Activated T-helper 2 cell treated with anti-CD3 and anti-CD28 coated beads, Interferon-gamma antibody, Interleukin-2, Interleukin-4, amounts not matched to agents 10 μg/mL and 5 μg/mL and 100 μg/mL, durations not matched to agents 14 hours and 24 hours and 36 hours (primary cell): ENCODE data around the gene C12orf75. TPM values are rescaled to one million over a fixed set of nuclear protein-coding genes. Genes with fewer than 3 reads are reported as not detected.

ENCODE experiments used
- DNase-seq: peaks from one replicate; pipeline ENCODE4 v3.0.0; 2021; ENCODE audit warnings: low spot score
- H3K27ac Mint-ChIP-seq: one replicate; pipeline ENCODE4 v1.8.0; 2021; ENCODE audit warnings: mixed read lengths
- H3K27me3 Mint-ChIP-seq: one replicate; pipeline ENCODE4 v1.8.0; 2021; ENCODE audit warnings: low read depth, mixed read lengths
- H3K36me3 Mint-ChIP-seq: one replicate; pipeline ENCODE4 v1.8.0; 2021; ENCODE audit warnings: low read depth, mixed read lengths
- H3K4me1 Mint-ChIP-seq: one replicate; pipeline ENCODE4 v1.8.0; 2021; ENCODE audit warnings: low read depth, mixed read lengths
- H3K4me3 Mint-ChIP-seq: one replicate; pipeline ENCODE4 v1.8.0; 2021; ENCODE audit warnings: low read depth, mild to moderate bottlenecking, moderate library complexity, mixed read lengths
- H3K9me3 Mint-ChIP-seq: one replicate; pipeline ENCODE4 v1.8.0; 2021; ENCODE audit warnings: mixed read lengths
- intact Hi-C: fragments of 100-400 bp; cut with micrococcal nuclease; formaldehyde crosslinking; loops from one replicate; pipeline ENCODE4 v1.15.1; 2023
- total RNA-seq: library from RNA; stranded (reverse); gene quantifications from 2 replicates; pipeline ENCODE4 v1.2.3, GENCODE V29; 2022

C12orf75 gene
- total RNA-seq, 1 donor from 2014 or later, result 252 TPM

GRCh38 chr12:105315726-105316125 lies 14.8 kb upstream of the C12orf75 start:
- intact Hi-C loops, result no loop called here
- Mint-ChIP-seq H3K36me3 (peaks cover 69% of the 10 kb centered on the region), H3K4me1 (peaks cover 35% of the 10 kb centered on the region), H3K27ac (no peak overlapping the region), H3K4me3 (no peak overlapping the region), H3K27me3 (no peaks in the 10 kb centered on the region), H3K9me3 (peaks cover 17% of the 10 kb centered on the region)
- DNase-seq, result no peak

GRCh38 chr12:105316931-105317852 lies 13.3 kb upstream of the C12orf75 start:
- no peak for DNase-seq
- Mint-ChIP-seq H3K9me3 (peaks cover 17% of the 10 kb centered on the region), H3K4me3 (no peak overlapping the region), H3K4me1 (peaks cover 49% of the 10 kb centered on the region), H3K27ac (peak overlapping the region; percentile 5), H3K36me3 (peaks cover 70% of the 10 kb centered on the region), H3K27me3 (no peaks in the 10 kb centered on the region)
- intact Hi-C loops, result no loop called here

- H3K27ac Mint-ChIP-seq, result no peak overlapping the region
- peaks cover 57% of the 10 kb centered on the region for H3K4me1 Mint-ChIP-seq
- no peak overlapping the region for H3K4me3 Mint-ChIP-seq
- no peak for DNase-seq
- no peaks in the 10 kb centered on the region for H3K27me3 Mint-ChIP-seq
- H3K9me3 Mint-ChIP-seq, result peaks cover 12% of the 10 kb centered on the region
- H3K36me3 Mint-ChIP-seq, result peaks cover 64% of the 10 kb centered on the region
- intact Hi-C loops, result no loop called here
Observed at GRCh38 chr12:105317942-105318621, 12.4 kb upstream of the C12orf75 start.

- H3K4me1 Mint-ChIP-seq, result peaks cover 65% of the 10 kb centered on the region
- no peaks in the 10 kb centered on the region for H3K27me3 Mint-ChIP-seq
- peaks cover 57% of the 10 kb centered on the region for H3K36me3 Mint-ChIP-seq
- DNase-seq, result no peak
- H3K27ac Mint-ChIP-seq, result peak overlapping the region; percentile 18
- intact Hi-C loops, result no loop called here
- no peak overlapping the region for H3K4me3 Mint-ChIP-seq
- H3K9me3 Mint-ChIP-seq, result peaks cover 5% of the 10 kb centered on the region
Observed at GRCh38 chr12:105318651-105319483, 11.6 kb upstream of the C12orf75 start.

- Mint-ChIP-seq H3K27me3 (no peaks in the 10 kb centered on the region), H3K36me3 (peaks cover 50% of the 10 kb centered on the region), H3K27ac (no peak overlapping the region), H3K9me3 (no peaks in the 10 kb centered on the region), H3K4me1 (peaks cover 70% of the 10 kb centered on the region), H3K4me3 (no peak overlapping the region)
- intact Hi-C loops, result loop anchor here (5.0 kb wide), 1 partner anchor 38 kb away; no protein-coding TSS in a partner anchor
- DNase-seq, result no peak
Observed at GRCh38 chr12:105319691-105320209, 10.7 kb upstream of the C12orf75 start.

- no peak for DNase-seq
- Mint-ChIP-seq H3K4me1 (peaks cover 71% of the 10 kb centered on the region), H3K4me3 (no peak overlapping the region), H3K27me3 (no peaks in the 10 kb centered on the region), H3K9me3 (no peaks in the 10 kb centered on the region), H3K36me3 (peaks cover 45% of the 10 kb centered on the region), H3K27ac (no peak overlapping the region)
- intact Hi-C loops, result loop anchor here (1.0 to 5.0 kb wide), 2 partner anchors 36 to 62 kb away; no protein-coding TSS in a partner anchor
Observed at GRCh38 chr12:105321125-105321524, 9.4 kb upstream of the C12orf75 start.

- DNase-seq, result no peak
- H3K27ac Mint-ChIP-seq, result peak overlapping the region; percentile 70
- H3K9me3 Mint-ChIP-seq, result no peaks in the 10 kb centered on the region
- peak overlapping the region; percentile 60 for H3K4me3 Mint-ChIP-seq
- H3K27me3 Mint-ChIP-seq, result no peaks in the 10 kb centered on the region
- peaks cover 41% of the 10 kb centered on the region for H3K36me3 Mint-ChIP-seq
- H3K4me1 Mint-ChIP-seq, result peaks cover 77% of the 10 kb centered on the region
- intact Hi-C loops, result loop anchor here (5.0 kb wide), 1 partner anchor 35 kb away; no protein-coding TSS in a partner anchor
Observed at GRCh38 chr12:105322070-105322469, 8.4 kb upstream of the C12orf75 start.

- Mint-ChIP-seq H3K36me3 (peaks cover 24% of the 10 kb centered on the region), H3K4me3 (peak overlapping the region; percentile 77), H3K4me1 (peaks cover 78% of the 10 kb centered on the region), H3K9me3 (no peaks in the 10 kb centered on the region), H3K27ac (peak overlapping the region; percentile 92), H3K27me3 (no peaks in the 10 kb centered on the region)
- no peak for DNase-seq
- intact Hi-C loops, result loop anchor here (2.0 to 5.0 kb wide), 2 partner anchors 33 to 46 kb away; no protein-coding TSS in a partner anchor
Observed at GRCh38 chr12:105324704-105325103, 5.8 kb upstream of the C12orf75 start.

GRCh38 chr12:105325117-105325516 lies 5.4 kb upstream of the C12orf75 start:
- peak overlapping the region; percentile 77 for H3K4me3 Mint-ChIP-seq
- H3K9me3 Mint-ChIP-seq, result no peaks in the 10 kb centered on the region
- H3K36me3 Mint-ChIP-seq, result peaks cover 24% of the 10 kb centered on the region
- DNase-seq, result no peak
- H3K27ac Mint-ChIP-seq, result peak overlapping the region; percentile 92
- intact Hi-C loops, result loop anchor here (2.0 kb wide), 1 partner anchor 46 kb away; no protein-coding TSS in a partner anchor
- no peaks in the 10 kb centered on the region for H3K27me3 Mint-ChIP-seq
- peaks cover 81% of the 10 kb centered on the region for H3K4me1 Mint-ChIP-seq

- peaks cover 35% of the 10 kb centered on the region for H3K36me3 Mint-ChIP-seq
- peak overlapping the region; percentile 97 for H3K27ac Mint-ChIP-seq
- H3K9me3 Mint-ChIP-seq, result no peaks in the 10 kb centered on the region
- DNase-seq, result no peak
- intact Hi-C loops, result loop anchor here (1.0 to 10.0 kb wide), 6 partner anchors 11 to 1399 kb away; partner anchors contain the start of genes HSP90B1 and WASHC4
- H3K4me3 Mint-ChIP-seq, result peak overlapping the region; percentile 85
- H3K27me3 Mint-ChIP-seq, result no peaks in the 10 kb centered on the region
- peaks cover 66% of the 10 kb centered on the region for H3K4me1 Mint-ChIP-seq
Observed at GRCh38 chr12:105329926-105330282, 587 bp upstream of the C12orf75 start.

GRCh38 chr12:105330931-105331804 lies 677 bp downstream of the C12orf75 start:
- H3K4me1 Mint-ChIP-seq, result peaks cover 68% of the 10 kb centered on the region
- H3K36me3 Mint-ChIP-seq, result peaks cover 39% of the 10 kb centered on the region
- intact Hi-C loops, result loop anchor here (1.0 to 10.0 kb wide), 6 partner anchors 10 to 1400 kb away; partner anchors contain the start of genes HSP90B1 and WASHC4
- DNase-seq, result no peak
- H3K27me3 Mint-ChIP-seq, result no peaks in the 10 kb centered on the region
- H3K9me3 Mint-ChIP-seq, result no peaks in the 10 kb centered on the region
- peak overlapping the region; percentile 89 for H3K4me3 Mint-ChIP-seq
- H3K27ac Mint-ChIP-seq, result peak overlapping the region; percentile 87
